ENCODE results near the gene IL17D. TPM values are rescaled to one million over a fixed set of nuclear protein-coding genes. Genes with fewer than 3 reads are reported as not detected.
"Not testable (repeated sequence)": the region's sequence is repeated elsewhere in the genome, so short reads cannot be mapped to it uniquely, and the experiment has no call there.

The IL17D gene
- total RNA-seq, 3 donors from 2014 or later, result 0.73 to 6.7 (median 2.0) TPM

DNA sequence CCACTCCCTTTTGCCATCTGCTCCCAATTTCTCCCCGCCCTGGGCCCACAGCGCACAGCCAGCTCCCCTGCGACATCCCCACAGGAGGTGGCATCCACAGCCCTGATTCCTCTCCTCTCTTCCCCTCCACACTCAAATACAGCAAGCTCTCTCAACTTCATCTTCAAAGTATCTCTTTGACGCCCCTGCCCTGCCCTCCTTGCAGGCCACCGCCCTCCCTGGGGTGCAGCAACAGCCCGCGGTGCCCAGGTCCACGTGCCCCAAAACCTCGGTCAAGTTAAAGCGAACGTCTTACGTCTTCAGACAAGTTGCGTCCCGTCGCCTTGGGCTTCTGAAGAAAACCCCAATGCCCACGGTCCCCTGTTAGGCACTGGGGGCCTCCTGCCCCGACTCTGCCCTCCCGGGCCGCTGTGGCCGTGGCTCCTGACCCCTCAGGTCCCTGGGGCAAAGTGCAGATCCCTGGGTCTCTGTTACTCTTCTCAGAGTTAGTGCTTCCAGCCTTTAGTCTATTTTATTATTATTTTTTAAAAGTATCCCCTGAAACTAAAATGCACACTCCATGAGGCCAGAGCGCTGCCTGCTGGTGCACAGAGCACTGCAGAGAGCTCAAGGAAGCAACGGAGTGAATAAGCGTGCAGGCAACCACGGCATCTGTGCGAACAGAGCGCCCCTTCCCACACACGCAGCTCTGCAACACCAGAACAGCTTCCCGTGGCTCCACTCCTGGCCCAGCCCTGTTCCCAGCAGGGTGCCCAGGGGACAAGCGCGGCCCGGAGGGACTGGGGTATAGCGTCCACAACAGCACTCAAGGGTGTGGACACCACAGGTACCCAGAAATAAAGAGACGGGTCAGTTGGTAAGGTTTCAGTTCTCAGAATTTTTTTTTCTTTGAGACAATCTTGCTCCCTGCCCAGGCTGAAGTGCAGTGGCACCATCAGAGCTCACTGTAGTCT lies 26.4 kb downstream of the IL17D start:
- Histone ChIP-seq H3K4me3 (no peak overlapping the region), H3K27ac (no peak overlapping the region), H3K36me3 (no peaks in the 10 kb centered on the region), H3K9me3 (no peaks in the 10 kb centered on the region), H3K4me1 (no peaks in the 10 kb centered on the region), H3K27me3 (no peaks in the 10 kb centered on the region)
- no peak for TF ChIP-seq POLR2A (IDR thresholded peaks at IDR 0.05)
- no peak for TF ChIP-seq CTCF (IDR thresholded peaks at IDR 0.05)
- no peak for TF ChIP-seq POLR2AphosphoS5 (IDR thresholded peaks at IDR 0.05)
- DNase-seq (ENCODE audit: low spot score in 2 of 2), result no peak
- intact Hi-C loops (cut with DNase I; ENCODE audit: low total_unique reads), result no loop called here

DNA sequence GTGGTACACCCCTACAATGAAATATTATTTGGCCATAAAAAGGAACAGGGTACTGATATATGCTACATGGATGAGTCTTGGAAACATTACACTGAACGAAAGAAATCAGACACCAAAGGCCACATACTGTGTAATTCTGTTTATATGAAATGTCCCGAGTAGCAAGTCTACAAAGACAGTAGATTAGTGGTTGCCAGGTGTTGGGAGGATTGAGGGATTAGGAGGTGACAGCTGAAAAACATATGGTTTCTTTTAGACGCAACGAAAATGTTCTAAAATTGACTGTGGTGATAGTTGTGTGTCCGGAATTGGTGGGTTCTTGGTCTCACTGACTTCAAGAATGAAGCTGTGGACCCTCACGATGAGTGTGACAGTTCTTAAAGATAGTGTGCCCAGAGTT lies 35.1 kb downstream of the IL17D start:
- no peak for TF ChIP-seq CTCF (IDR thresholded peaks at IDR 0.05)
- TF ChIP-seq POLR2A (IDR thresholded peaks at IDR 0.05), result no peak
- TF ChIP-seq POLR2AphosphoS5 (IDR thresholded peaks at IDR 0.05), result no peak
- Histone ChIP-seq H3K36me3 (no peaks in the 10 kb centered on the region), H3K27ac (no peak overlapping the region), H3K4me3 (no peak overlapping the region), H3K4me1 (no peaks in the 10 kb centered on the region), H3K9me3 (peaks cover 9 to 13% of the 10 kb centered on the region in 2 donors), H3K27me3 (no peaks in the 10 kb centered on the region)
- intact Hi-C loops (cut with DNase I; ENCODE audit: low total_unique reads), result no loop called here
- DNase-seq (ENCODE audit: low spot score in 2 of 2), result no peak

GRCh38 chr13:20740021-20740420 lies 36.5 kb downstream of the IL17D start:
- Histone ChIP-seq H3K27me3 (no peaks in the 10 kb centered on the region), H3K36me3 (no peaks in the 10 kb centered on the region), H3K4me3 (no peak overlapping the region), H3K27ac (no peak overlapping the region), H3K9me3 (peaks cover 9 to 13% of the 10 kb centered on the region in 2 donors), H3K4me1 (no peaks in the 10 kb centered on the region)
- DNase-seq (ENCODE audit: low spot score in 2 of 2), result no peak
- intact Hi-C loops (cut with DNase I; ENCODE audit: low total_unique reads), result no loop called here
- TF ChIP-seq CTCF (IDR thresholded peaks at IDR 0.05) (no peak), POLR2AphosphoS5 (IDR thresholded peaks at IDR 0.05) (no peak)

- intact Hi-C loops (cut with DNase I; ENCODE audit: low total_unique reads); H3K27ac ChIP-seq; DNase-seq (ENCODE audit: low spot score in 2 of 2); H3K27me3 ChIP-seq; H3K4me1 ChIP-seq; H3K36me3 ChIP-seq; H3K4me3 ChIP-seq: not testable (repeated sequence)
- H3K9me3 ChIP-seq, result peaks cover 12 to 15% of the 10 kb centered on the region in 2 donors
Measured at GRCh38 chr13:20743830-20744404, 40.4 kb downstream of the IL17D start.

GRCh38 chr13:20749377-20749776 lies 45.9 kb downstream of the IL17D start:
- DNase-seq (ENCODE audit: low spot score in 2 of 2), result no peak
- H3K36me3 ChIP-seq, result no peaks in the 10 kb centered on the region

More at GRCh38 chr13:20749377-20749776, 45.9 kb downstream of the IL17D start:
- Histone ChIP-seq H3K27me3 (no peaks in the 10 kb centered on the region), H3K4me1 (no peaks in the 10 kb centered on the region), H3K4me3 (no peak overlapping the region), H3K9me3 (peaks cover 13 to 16% of the 10 kb centered on the region in 2 donors), H3K27ac (no peak overlapping the region)
- no peak for TF ChIP-seq CTCF (IDR thresholded peaks at IDR 0.05)
- no peak for TF ChIP-seq POLR2AphosphoS5 (IDR thresholded peaks at IDR 0.05)
- TF ChIP-seq POLR2A (IDR thresholded peaks at IDR 0.05), result no peak
- intact Hi-C loops (cut with DNase I; ENCODE audit: low total_unique reads), result no loop called here
